ENCODE measurements around the gene NDUFAF8. TPM values are rescaled to one million over a fixed set of nuclear protein-coding genes. Genes with fewer than 3 reads are reported as not detected.

The NDUFAF8 gene
- total RNA-seq, 2 experiments from 2014 or later = 72.3 to 75.4 TPM

GRCh38 chr17:81245024-81245664 is 6.0 kb downstream of the NDUFAF8 start:
- no peaks in the 10 kb centered on the region for H3K27me3 Mint-ChIP-seq
- H3K4me3 Mint-ChIP-seq = no peak overlapping the region
- ATAC-seq (no peak), DNase-seq (no peak)
- CTCF ChIA-PET = interaction anchor here (0.9 to 1.6 kb wide), 2 partner anchors 148 to 239 kb away, joined by 3 to 4 read pairs; no protein-coding TSS in a partner anchor
- intact Hi-C loops (cut with micrococcal nuclease) = no loop called here
- peaks cover 19% of the 10 kb centered on the region for H3K4me1 Mint-ChIP-seq (ENCODE audit: low read depth)
- peaks cover 20% of the 10 kb centered on the region for H3K36me3 Mint-ChIP-seq (ENCODE audit: low read depth)
- H3K9me3 Mint-ChIP-seq = no peaks in the 10 kb centered on the region
- no peak for TF ChIP-seq CTCF (IDR thresholded peaks at IDR 0.05)
- no peak overlapping the region for H3K27ac Mint-ChIP-seq
- POLR2A ChIA-PET = interaction anchor here (0.7 to 1.1 kb wide), 2 partner anchors 273 to 291 kb away, joined by 3 to 4 read pairs; no protein-coding TSS in a partner anchor

- H3K27me3 Mint-ChIP-seq = no peaks in the 10 kb centered on the region
- ChIA-PET POLR2A (interaction anchor here (0.7 to 1.2 kb wide), 3 partner anchors 243 to 291 kb away, joined by 3 to 4 read pairs (median 3); no protein-coding TSS in a partner anchor), CTCF (interaction anchor here (0.9 to 1.6 kb wide), 2 partner anchors 148 to 239 kb away, joined by 3 to 4 read pairs; no protein-coding TSS in a partner anchor)
- no peak overlapping the region for H3K4me3 Mint-ChIP-seq
- no peak overlapping the region for H3K27ac Mint-ChIP-seq
- peaks cover 16% of the 10 kb centered on the region for H3K4me1 Mint-ChIP-seq (ENCODE audit: low read depth)
- no peaks in the 10 kb centered on the region for H3K9me3 Mint-ChIP-seq
- H3K36me3 Mint-ChIP-seq (ENCODE audit: low read depth) = peaks cover 16% of the 10 kb centered on the region
- intact Hi-C loops (cut with micrococcal nuclease) = no loop called here
- TF ChIP-seq CTCF (IDR thresholded peaks at IDR 0.05) = no peak
- DNase-seq (no peak), ATAC-seq (no peak)
Observed at GRCh38 chr17:81245665-81246342, 6.7 kb downstream of the NDUFAF8 start.

GRCh38 chr17:81246343-81246670 is 7.2 kb downstream of the NDUFAF8 start:
- ChIA-PET CTCF (interaction anchor here (1.6 kb wide), 1 partner anchor 238 kb away, joined by 4 read pairs; no protein-coding TSS in a partner anchor), POLR2A (interaction anchor here (0.6 to 1.2 kb wide), 2 partner anchors 20 to 242 kb away, joined by 3 read pairs; no protein-coding TSS in a partner anchor)
- intact Hi-C loops (cut with micrococcal nuclease) = no loop called here
- no peak for ATAC-seq
- Mint-ChIP-seq H3K27ac (no peak overlapping the region), H3K4me1 (ENCODE audit: low read depth) (peaks cover 11% of the 10 kb centered on the region), H3K4me3 (no peak overlapping the region), H3K9me3 (no peaks in the 10 kb centered on the region), H3K27me3 (no peaks in the 10 kb centered on the region), H3K36me3 (ENCODE audit: low read depth) (peaks cover 11% of the 10 kb centered on the region)
- no peak for DNase-seq
- no peak for TF ChIP-seq CTCF (IDR thresholded peaks at IDR 0.05)

GRCh38 chr17:81246679-81247338 is 7.7 kb downstream of the NDUFAF8 start:
- Mint-ChIP-seq H3K27ac (no peak overlapping the region), H3K36me3 (ENCODE audit: low read depth) (peaks cover 6% of the 10 kb centered on the region)
- DNase-seq = no peak

More at GRCh38 chr17:81246679-81247338, 7.7 kb downstream of the NDUFAF8 start:
- no peak for ATAC-seq
- TF ChIP-seq CTCF (IDR thresholded peaks at IDR 0.05) = no peak
- peaks cover 10% of the 10 kb centered on the region for H3K4me1 Mint-ChIP-seq (ENCODE audit: low read depth)
- no peak overlapping the region for H3K4me3 Mint-ChIP-seq
- intact Hi-C loops (cut with micrococcal nuclease) = no loop called here
- H3K27me3 Mint-ChIP-seq = no peaks in the 10 kb centered on the region
- ChIA-PET CTCF (interaction anchor here (1.2 kb wide), 1 partner anchor 105 kb away, joined by 4 read pairs; no protein-coding TSS in a partner anchor), POLR2A (interaction anchor here (0.6 to 1.2 kb wide), 2 partner anchors 20 to 242 kb away, joined by 3 read pairs; no protein-coding TSS in a partner anchor)
- H3K9me3 Mint-ChIP-seq = no peaks in the 10 kb centered on the region
